CD4-positive, alpha-beta T cell treated with Interleukin-4 for 1 hour (primary cell): ENCODE results near the gene DOP1A.

Source experiments
- DNase-seq, 2 donors: peaks; one replicate each; pipeline ENCODE4 v3.0.0-alpha.2; 2020 to 2022

Gene DOP1A

DNA sequence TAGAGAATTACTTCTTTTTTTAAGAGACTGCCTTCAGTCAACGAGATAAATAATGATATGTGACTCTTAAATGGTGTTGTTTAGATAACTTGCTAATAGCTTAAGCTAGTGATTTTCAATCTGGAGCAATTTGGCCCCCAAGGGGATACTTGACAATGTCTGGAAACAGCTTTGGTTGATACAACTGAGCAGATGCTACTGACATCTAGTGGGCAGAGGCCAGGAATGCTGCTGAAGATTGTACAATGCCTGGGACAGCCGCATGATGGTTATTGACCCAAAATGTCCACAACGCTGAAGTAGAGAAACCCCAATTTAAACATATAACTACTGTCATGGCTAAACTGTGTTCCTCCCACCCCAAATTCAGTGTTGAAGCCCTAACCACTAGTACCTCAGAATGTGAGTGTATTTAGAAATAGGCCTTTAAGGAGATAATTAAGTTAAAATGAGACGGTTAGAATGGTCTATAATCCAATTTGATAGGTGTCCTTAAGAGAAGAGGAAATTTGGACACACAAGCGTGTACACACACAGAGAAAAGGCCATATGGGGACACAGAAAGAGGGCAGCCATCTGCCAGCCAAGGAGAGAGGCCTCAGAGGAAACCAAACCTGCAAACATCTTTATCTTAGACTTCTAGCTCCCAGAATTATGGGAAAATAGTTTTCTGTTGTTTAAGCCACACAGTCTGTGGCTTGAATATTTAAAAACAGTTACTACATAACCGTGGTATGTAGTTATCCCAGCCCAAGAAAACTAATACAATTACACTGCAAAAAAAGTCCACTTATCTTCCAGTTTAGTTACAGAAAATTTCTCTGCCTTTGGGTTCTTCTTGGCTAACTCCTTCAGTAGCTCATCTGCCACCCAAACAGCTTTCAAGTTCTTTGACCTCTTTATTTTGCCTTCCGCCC is 147.9 kb downstream of the DOP1A start:
- peak; percentile 56 to 69 for DNase-seq

DNA sequence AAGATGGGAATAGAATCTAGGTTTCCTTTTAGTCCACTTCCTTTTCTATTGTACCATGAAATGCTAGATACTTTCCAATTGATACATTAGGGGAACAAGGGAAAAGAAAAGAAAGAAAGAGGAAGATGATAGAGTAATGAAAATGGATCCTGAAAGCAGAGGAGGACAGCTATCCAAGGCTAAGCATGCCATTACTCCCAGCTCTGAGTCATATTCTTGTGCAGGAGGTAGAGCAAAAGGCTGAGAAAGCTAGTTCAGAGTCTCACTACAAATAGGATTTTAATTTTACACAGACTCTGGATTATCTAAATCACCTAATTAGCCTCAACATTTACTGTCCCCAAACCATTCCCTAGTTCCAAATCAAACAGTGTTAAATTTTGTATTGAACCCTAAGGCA is 149.3 kb downstream of the DOP1A start:
- no peak for DNase-seq
